HCT116 (cell line): ENCODE measurements around the gene PLCG2. TPM values are rescaled to one million over a fixed set of nuclear protein-coding genes. Genes with fewer than 3 reads are reported as not detected.

Experiments used
- ATAC-seq: fragments of 200-7000 bp; cut with Tn5 transposase; 2 replicates; pipeline ENCODE4 v1.9.1; 2020; ENCODE audit warnings: mild to moderate bottlenecking, moderate library complexity
- BruUV-seq: library from RNA; stranded (reverse); fragments of 400-500 nt; replicated peaks from 2 replicates; lab custom pipeline; 2021; lab: Mats Ljungman, UMichigan
- CTCF ChIA-PET: fragments of 300-600 bp; sonication (Branson Sonifier 250); formaldehyde crosslinking; loops from one replicate; lab custom pipeline; 2021; ENCODE audit warnings: antibody characterized with exemption; lab: Charles Lee
- POLR2A ChIA-PET: fragments of 300-600, 350-600 bp; sonication (Branson Sonifier 250); formaldehyde crosslinking; loops from one replicate; lab custom pipeline; 2021; ENCODE audit warnings: antibody characterized with exemption; lab: Charles Lee
- RAD21 ChIA-PET, 2 experiments: fragments of 300-600 bp; sonication (Branson Sonifier 250); formaldehyde crosslinking; loops; one replicate each; lab custom pipeline; 2023; ENCODE audit warnings: low total read pairs in 2 of 2; ENCODE audit not compliant: uncharacterized antibody in 2 of 2, unreplicated experiment in 2 of 2, low non-redundant PET in 1 of 2; lab: Charles Lee
- DNase-seq: peaks from one replicate; pipeline ENCODE4 v3.0.0-alpha.2; 2010; ENCODE audit warnings: low read depth, low spot score
- H2AFZ ChIP-seq: fragments of 200-600 bp; shearing (Covaris generic), sonication (generic); 2 replicates; pipeline ENCODE4 v1.6.1; 2017; ENCODE audit warnings: low read depth, mixed run types, mixed read lengths, antibody characterized with exemption, low read length; ENCODE audit not compliant: poor library complexity, severe bottlenecking
- H3K27ac ChIP-seq: 2 replicates; pipeline ENCODE4 v1.5.1; 2012; ENCODE audit warnings: low read depth, low read length
- H3K27me3 ChIP-seq: fragments of 200-600 bp; sonication (generic); 2 replicates; pipeline ENCODE4 v1.6.1; 2016; ENCODE audit warnings: mixed run types, low read length, mixed read lengths; ENCODE audit not compliant: insufficient read depth
- H3K36me3 ChIP-seq, 2 experiments: fragments of 200-500 bp in 1 of 2; fragments of 200-600 bp in 1 of 2; sonication (Bioruptor generic) in 1 of 2; sonication (generic) in 1 of 2; 2 replicates each; pipeline versions ENCODE4 v1.5.1 to v1.6.1; 2014 to 2016; ENCODE audit warnings: low read length in 2 of 2, inconsistent platforms in 1 of 2, mixed read lengths in 1 of 2, mixed run types in 1 of 2; ENCODE audit not compliant: insufficient read depth in 2 of 2, control insufficient read depth in 1 of 2
- H3K4me1 ChIP-seq, 2 experiments: fragments of 200-600 bp in 1 of 2; sonication (generic) in 1 of 2; 2 replicates each; pipeline versions ENCODE4 v1.5.1 to v1.6.1; 2012 to 2017; ENCODE audit warnings: low read length in 2 of 2, inconsistent platforms in 1 of 2, mild to moderate bottlenecking in 1 of 2, mixed read lengths in 1 of 2, mixed run types in 1 of 2, moderate library complexity in 1 of 2; ENCODE audit not compliant: insufficient read depth in 2 of 2, control insufficient read depth in 1 of 2
- H3K4me2 ChIP-seq: fragments of 200-600 bp; sonication (generic); 2 replicates; pipeline ENCODE4 v1.6.1; 2017; ENCODE audit warnings: mixed run types, low read length, mixed read lengths
- H3K4me3 ChIP-seq, 2 experiments: fragments of 200-600 bp in 1 of 2; sonication (generic) in 1 of 2; replicated peaks in 1 of 2; 2 replicates each; pipeline ENCODE4 v1.5.1; 2011 to 2016; ENCODE audit warnings: low read length in 2 of 2, control low read depth in 1 of 2, low read depth in 1 of 2, mild to moderate bottlenecking in 1 of 2, mixed read lengths in 1 of 2, mixed run types in 1 of 2
- H3K79me2 ChIP-seq: fragments of 200-600 bp; sonication (generic); 2 replicates; pipeline ENCODE4 v1.6.1; 2017; ENCODE audit warnings: mild to moderate bottlenecking, mixed run types, low read length, moderate library complexity, mixed read lengths; ENCODE audit not compliant: insufficient read depth
- H3K9ac ChIP-seq: fragments of 200-600 bp; sonication (generic); 2 replicates; pipeline ENCODE4 v1.6.1; 2016; ENCODE audit warnings: low read length, mixed read lengths
- H3K9me2 ChIP-seq: fragments of 200-600 bp; sonication (generic), shearing (Covaris generic); 2 replicates; pipeline ENCODE4 v1.6.1; 2017; ENCODE audit warnings: mixed run types, mild to moderate bottlenecking, moderate library complexity; ENCODE audit not compliant: insufficient read depth
- H3K9me3 ChIP-seq, 2 experiments: fragments of 200-500 bp in 1 of 2; fragments of 200-600 bp in 1 of 2; sonication (Bioruptor generic) in 1 of 2; sonication (generic) in 1 of 2; 2 replicates each; pipeline ENCODE4 v1.6.1; 2014 to 2017; ENCODE audit warnings: low read length in 2 of 2, mixed read lengths in 2 of 2, inconsistent platforms in 1 of 2, low read depth in 1 of 2, mild to moderate bottlenecking in 1 of 2, mixed run types in 1 of 2, moderate library complexity in 1 of 2; ENCODE audit not compliant: control insufficient read depth in 1 of 2, insufficient read depth in 1 of 2
- H4K20me1 ChIP-seq: fragments of 200-600 bp; sonication (generic), shearing (Covaris generic); 2 replicates; pipeline ENCODE4 v1.6.1; 2017; ENCODE audit warnings: mixed run types, mild to moderate bottlenecking, moderate library complexity; ENCODE audit not compliant: insufficient read depth
- ATF3 ChIP-seq: IDR thresholded peaks from 2 replicates; pipeline ENCODE4 v1.6.1; 2012
- CBX3 ChIP-seq: IDR thresholded peaks from 2 replicates; pipeline ENCODE4 v1.6.1; 2012; ENCODE audit warnings: low read depth
- CEBPB ChIP-seq: IDR thresholded peaks from 2 replicates; pipeline ENCODE4 v1.6.1; 2012; ENCODE audit warnings: low read depth
- CTCF ChIP-seq, 3 experiments: fragments of 200-600 bp in 1 of 3; sonication (generic) in 1 of 3; IDR thresholded peaks in 2 of 3; conservative IDR thresholded peaks in 1 of 3; 2 replicates each; pipeline ENCODE4 v1.5.1; 2012 to 2017; ENCODE audit warnings: low read depth in 2 of 3, low read length in 2 of 3, antibody characterized with exemption in 1 of 3, borderline replicate concordance in 1 of 3, control low read depth in 1 of 3, mild to moderate bottlenecking in 1 of 3, mixed read lengths in 1 of 3, mixed run types in 1 of 3, moderate library complexity in 1 of 3; ENCODE audit not compliant: insufficient read depth in 1 of 3
- EGR1 ChIP-seq: IDR thresholded peaks from 2 replicates; pipeline ENCODE4 v1.6.1; 2012; ENCODE audit warnings: low read depth
- FOSL1 ChIP-seq: IDR thresholded peaks from 2 replicates; pipeline ENCODE4 v1.6.1; 2012; ENCODE audit warnings: low read depth
- JUND ChIP-seq: IDR thresholded peaks from 2 replicates; pipeline ENCODE4 v1.6.1; 2012
- POLR2A ChIP-seq: IDR thresholded peaks from 2 replicates; pipeline ENCODE4 v1.7.0; 2011; ENCODE audit warnings: borderline replicate concordance; ENCODE audit not compliant: insufficient read depth, insufficient read length; ENCODE audit errors: extremely low read depth
- POLR2AphosphoS5 ChIP-seq: IDR thresholded peaks from 2 replicates; pipeline ENCODE4 v1.6.1; 2011; ENCODE audit warnings: mild to moderate bottlenecking, low read depth, low read length, moderate library complexity
- REST ChIP-seq: IDR thresholded peaks from 2 replicates; pipeline ENCODE4 v1.6.1; 2012; ENCODE audit warnings: low read depth
- SIN3A ChIP-seq: IDR thresholded peaks from 2 replicates; pipeline ENCODE4 v1.6.1; 2012; ENCODE audit warnings: low read depth
- SP1 ChIP-seq: IDR thresholded peaks from 2 replicates; pipeline ENCODE4 v1.6.1; 2012; ENCODE audit warnings: low read depth
- SRF ChIP-seq: IDR thresholded peaks from 2 replicates; pipeline ENCODE4 v1.6.1; 2012; ENCODE audit warnings: low read depth
- TCF7L2 ChIP-seq: IDR thresholded peaks from 2 replicates; pipeline ENCODE4 v1.7.0; 2011; ENCODE audit warnings: borderline replicate concordance, inconsistent platforms; ENCODE audit not compliant: insufficient read depth, insufficient read length; ENCODE audit errors: extremely low read depth
- YY1 ChIP-seq: IDR thresholded peaks from 2 replicates; pipeline ENCODE4 v1.6.1; 2011; ENCODE audit warnings: low read length, low read depth, moderate library complexity, mild to moderate bottlenecking; ENCODE audit not compliant: insufficient replicate concordance; ENCODE audit errors: extremely low read depth
- ZBTB33 ChIP-seq: IDR thresholded peaks from 2 replicates; pipeline ENCODE4 v1.6.1; 2011; ENCODE audit warnings: mild to moderate bottlenecking, low read length, moderate library complexity; ENCODE audit not compliant: insufficient replicate concordance; ENCODE audit errors: extremely low read depth
- ZFX ChIP-seq: fragments of 450-650 bp; IDR thresholded peaks from 2 replicates; pipeline ENCODE4 v1.6.1; 2017
- ZNF274 ChIP-seq: fragments of 200-500 bp; sonication (Bioruptor generic); IDR thresholded peaks from 2 replicates; pipeline ENCODE4 v1.6.1; 2014; ENCODE audit warnings: mild to moderate bottlenecking, low read depth, low read length, inconsistent platforms
- intact Hi-C: fragments of 100-400 bp; cut with micrococcal nuclease; formaldehyde crosslinking; loops from 2 replicates; pipeline ENCODE4 v1.10.0; 2022
- total RNA-seq: library from RNA; stranded (reverse); gene quantifications from one replicate; pipeline ENCODE4 v1.2.1, GENCODE V29; 2021; ENCODE audit not compliant: unreplicated experiment

Gene PLCG2
- total RNA-seq, 1 experiment from 2014 or later = 31.2 TPM

GRCh38 chr16:81868057-81868748 lies 89.1 kb downstream of the PLCG2 start:
- ATAC-seq (no peak), DNase-seq (no peak)
- H3K79me2 ChIP-seq = no peaks in the 10 kb centered on the region
- H3K27ac ChIP-seq = no peak overlapping the region
- no peak overlapping the region for H3K4me3 ChIP-seq
- no peak overlapping the region for H3K4me2 ChIP-seq
- no peaks in the 10 kb centered on the region for H3K4me1 ChIP-seq
- H3K9me2 ChIP-seq = no peaks in the 10 kb centered on the region; the same call in 1 of the 2 replicates
- ChIA-PET POLR2A (no interaction called here), CTCF (no interaction called here), RAD21 (no interaction called here)
- H4K20me1 ChIP-seq = no peaks in the 10 kb centered on the region
- no peaks in the 10 kb centered on the region for H3K27me3 ChIP-seq
- TF ChIP-seq FOSL1 = no peak
- TF ChIP-seq ZNF274 = no peak
- TF ChIP-seq POLR2A = no peak
- no peak for TF ChIP-seq SRF
- TF ChIP-seq CTCF (IDR thresholded peaks at IDR 0.05 in 2 of 3, conservative IDR thresholded peaks at IDR 0.05 in 1 of 3; ENCODE audit: borderline replicate concordance in 1 of 3, insufficient read depth in 1 of 3, low read depth in 2 of 3, low read length in 2 of 3) = no peak
- TF ChIP-seq ZFX = no peak
- no peak for TF ChIP-seq TCF7L2
- TF ChIP-seq CBX3 = no peak
- no peak for TF ChIP-seq ZBTB33
- no peak for TF ChIP-seq REST
- no peak for TF ChIP-seq SP1
- TF ChIP-seq JUND = no peak
- TF ChIP-seq POLR2AphosphoS5 = no peak
- no peak for TF ChIP-seq EGR1
- no peak for TF ChIP-seq YY1
- TF ChIP-seq CEBPB = no peak
- TF ChIP-seq ATF3 = no peak
- no peak for TF ChIP-seq SIN3A
- H3K36me3 ChIP-seq = no peaks in the 10 kb centered on the region
- BruUV-seq = no TSS peak
- no peak overlapping the region for H3K9ac ChIP-seq
- H3K9me3 ChIP-seq = no peaks in the 10 kb centered on the region
- intact Hi-C loops = no loop called here
- no peak overlapping the region for H2AFZ ChIP-seq
